Stimulated activated CD8-positive, alpha-beta memory T cell treated with anti-CD3 and anti-CD28 coated beads, Interleukin-15, amount 100 ng/mL, for 24 hours (primary cell): ENCODE results near the gene TTC9C.
"Not testable (repeated sequence)": the region's sequence is repeated elsewhere in the genome, so short reads cannot be mapped to it uniquely, and the experiment has no call there.

Experiments used
- DNase-seq: peaks from one replicate; pipeline ENCODE4 v3.0.0-alpha.2; 2020; ENCODE audit warnings: low read depth

TTC9C gene

GRCh38 chr11:62709247-62710000 lies 18.9 kb upstream of the TTC9C start:
- DNase-seq = peak; percentile 70

GRCh38 chr11:62710001-62710345 lies 18.3 kb upstream of the TTC9C start:
- DNase-seq = no peak

- no peak for DNase-seq
These were observed 15.9 kb upstream of the TTC9C start for GRCh38 chr11:62712276-62712812.

DNA sequence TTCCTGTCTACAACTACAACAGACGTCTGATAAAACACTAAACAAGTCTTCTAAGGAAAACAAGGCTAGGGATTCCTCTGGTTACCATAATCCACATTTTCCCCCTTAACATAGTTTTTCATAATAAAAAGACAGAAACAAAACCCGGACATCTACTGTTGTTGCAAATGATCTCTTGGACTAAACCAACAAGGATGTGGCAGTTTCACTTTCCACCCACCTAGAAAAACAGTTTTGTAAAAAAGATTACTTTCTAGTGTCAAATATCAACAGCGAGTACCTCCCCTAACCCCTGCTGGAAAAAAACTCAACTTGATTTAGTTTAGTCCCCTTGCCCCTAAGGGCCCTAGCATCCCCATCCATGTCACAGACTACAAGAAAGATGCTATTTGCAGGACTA lies 15.4 kb upstream of the TTC9C start:
- DNase-seq = no peak

GRCh38 chr11:62713343-62713742 lies 14.9 kb upstream of the TTC9C start:
- DNase-seq = no peak

DNA sequence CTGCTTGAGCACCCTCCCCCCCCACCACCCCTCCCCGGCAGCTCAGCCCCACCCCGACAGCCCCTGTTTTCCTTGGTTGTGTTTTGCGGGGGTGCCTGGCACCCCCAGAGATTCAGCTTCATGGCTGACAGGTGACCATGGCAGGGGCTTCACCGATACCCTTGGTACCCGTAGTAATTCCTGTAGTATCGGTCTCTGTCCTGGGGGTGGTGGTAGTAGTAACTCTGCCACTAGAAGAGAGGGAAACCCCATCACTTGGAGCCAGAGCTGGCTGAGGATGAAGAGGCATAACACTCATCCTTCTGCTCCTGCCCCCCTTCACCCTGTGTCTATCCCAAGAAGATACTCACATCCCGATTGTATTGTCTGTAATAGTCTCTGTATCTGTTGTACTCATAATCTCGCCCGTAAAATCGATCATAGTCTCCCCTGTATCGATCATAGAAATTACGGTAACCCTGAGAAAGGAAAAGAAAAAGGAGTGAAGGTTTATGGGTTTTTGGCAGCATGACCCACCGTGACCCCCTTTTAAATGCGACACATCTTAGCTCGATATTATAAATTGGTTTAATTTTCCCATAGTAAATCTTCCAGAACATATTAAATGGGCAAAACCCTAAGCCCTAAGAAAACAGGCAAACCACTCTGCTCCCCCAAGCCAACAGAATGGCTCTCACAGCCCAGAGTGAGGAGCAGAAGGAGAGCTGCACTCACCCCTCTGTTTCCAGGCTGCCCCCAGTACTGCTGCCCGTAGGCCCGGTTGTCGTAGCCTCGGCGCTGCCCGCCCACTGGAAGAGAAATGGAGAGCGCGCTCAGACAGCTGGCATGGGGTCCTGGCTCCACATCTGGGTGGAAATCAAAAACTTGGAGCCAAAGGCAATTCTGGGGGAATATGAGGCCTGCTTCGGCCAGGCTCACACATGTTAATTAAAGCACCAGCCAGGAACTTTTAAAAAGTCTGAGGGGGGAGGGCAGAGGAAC lies 12.8 kb upstream of the TTC9C start:
- DNase-seq = no peak

DNA sequence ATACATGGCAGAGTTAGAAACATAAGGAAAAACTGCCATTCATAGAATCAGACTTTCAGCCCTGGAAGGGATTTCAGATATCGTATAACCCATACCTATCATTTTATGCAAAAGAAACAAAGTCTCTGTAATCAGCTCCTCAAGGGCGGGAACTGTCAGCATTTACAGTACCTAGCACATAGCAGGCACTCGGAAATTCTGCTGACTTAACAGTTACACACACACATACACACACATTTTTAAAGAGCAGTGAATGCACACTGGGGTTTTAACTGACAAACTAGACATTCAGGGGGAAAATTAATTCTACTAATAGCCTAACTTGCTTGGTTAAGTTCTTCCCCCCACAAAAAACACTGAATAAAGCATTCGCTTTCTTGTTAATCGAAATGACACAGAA lies 12.1 kb upstream of the TTC9C start:
- DNase-seq = no peak

DNA sequence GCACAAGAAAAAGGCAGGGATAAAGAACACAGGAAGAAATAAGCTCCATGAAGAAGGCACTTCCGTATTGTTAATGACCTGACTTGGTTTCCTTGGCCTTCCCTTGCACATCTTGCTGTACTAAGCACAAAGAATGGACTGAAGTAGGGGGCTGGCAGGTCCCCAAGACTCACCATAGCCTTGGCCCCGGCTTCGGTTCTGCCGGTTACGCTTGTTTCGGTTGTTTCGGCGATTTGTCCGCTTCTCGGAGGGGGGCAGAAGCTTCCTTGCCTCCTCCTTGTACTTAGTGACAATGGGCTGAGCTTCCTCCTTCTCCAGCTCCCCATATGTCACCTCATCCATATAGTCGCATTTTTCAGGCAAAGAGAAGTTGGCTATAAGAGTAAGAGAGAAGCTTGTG lies 11.5 kb upstream of the TTC9C start:
- DNase-seq = no peak

GRCh38 chr11:62719302-62719978 lies 8.8 kb upstream of the TTC9C start:
- no peak for DNase-seq

- no peak for DNase-seq
These were observed 6.3 kb upstream of the TTC9C start for GRCh38 chr11:62721994-62722393.

- DNase-seq = no peak
These were observed 4.1 kb upstream of the TTC9C start for GRCh38 chr11:62724171-62724570.

GRCh38 chr11:62725646-62726045 lies 2.6 kb upstream of the TTC9C start:
- no peak for DNase-seq

DNA sequence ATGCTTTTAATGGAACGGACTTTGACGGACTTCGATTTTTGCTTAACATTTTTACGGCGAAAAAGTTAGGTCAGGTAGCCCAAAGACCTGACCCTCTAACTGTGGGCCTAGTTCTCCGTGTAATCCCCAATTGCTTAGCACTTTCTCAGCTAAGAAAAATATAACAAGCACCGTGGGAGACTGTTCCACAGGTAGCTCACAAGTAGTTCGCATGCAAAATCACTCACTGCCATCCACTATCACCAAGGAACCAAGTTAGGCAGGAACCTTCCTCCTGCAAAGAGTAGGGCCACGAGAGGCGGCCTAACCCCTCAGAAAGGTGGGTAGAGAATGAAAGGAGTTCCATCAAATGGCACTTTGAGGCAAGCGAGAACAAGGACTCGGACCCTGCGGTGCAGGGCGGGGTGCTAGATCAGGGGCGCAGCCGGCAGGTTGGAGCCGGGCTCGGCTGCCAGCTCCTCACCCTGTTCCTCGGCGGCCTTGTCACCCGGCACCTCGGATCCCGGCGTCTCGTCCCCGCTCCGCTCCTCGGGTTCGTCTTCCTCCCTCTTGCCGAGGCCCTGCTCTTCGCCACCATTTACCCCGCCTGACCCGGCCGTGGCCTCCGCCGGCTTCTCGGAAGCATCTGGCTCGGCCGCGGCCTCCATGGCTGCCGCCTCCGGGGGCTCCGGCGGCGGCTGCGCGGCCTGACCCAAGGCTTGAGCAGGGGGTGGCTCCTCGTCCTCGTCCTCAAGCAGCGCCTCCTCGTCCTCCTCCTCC lies 2.0 kb upstream of the TTC9C start:
- no peak for DNase-seq

GRCh38 chr11:62726915-62727164 lies 1.4 kb upstream of the TTC9C start:
- DNase-seq = no peak

- peak; percentile 94 for DNase-seq
These were observed 968 bp upstream of the TTC9C start, which contains the start of gene HNRNPUL2 for GRCh38 chr11:62727165-62727871. HNRNPUL2 (minus strand) TSS chr11:62727457; CDS start chr11:62727156, 301 bp downstream.

DNA sequence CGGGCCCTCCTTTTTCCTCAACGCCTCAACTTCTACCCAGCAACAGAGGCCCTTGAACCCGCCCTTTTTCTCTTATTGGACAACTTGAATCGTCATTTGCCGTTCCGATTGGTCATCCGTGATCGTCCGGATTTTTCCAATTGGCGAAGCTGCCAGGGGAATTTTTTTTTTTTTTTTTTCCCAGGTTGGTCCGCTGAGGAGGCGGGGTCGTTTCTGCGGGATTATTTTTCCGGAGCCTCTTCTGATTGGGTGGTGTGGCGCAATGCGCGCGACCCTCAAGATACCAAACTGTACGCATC lies 465 bp upstream of the TTC9C start:
- DNase-seq = peak; percentile 30

- not testable (repeated sequence) for DNase-seq
These were observed 1.8 kb downstream of the TTC9C start for GRCh38 chr11:62730076-62730475.

GRCh38 chr11:62732830-62733229 lies 4.5 kb downstream of the TTC9C start:
- DNase-seq = no peak

- no peak for DNase-seq
These were observed 8.9 kb downstream of the TTC9C start for GRCh38 chr11:62737196-62737595.

- DNase-seq = no peak
These were observed 19.3 kb downstream of the TTC9C start for GRCh38 chr11:62747475-62748160.

DNA sequence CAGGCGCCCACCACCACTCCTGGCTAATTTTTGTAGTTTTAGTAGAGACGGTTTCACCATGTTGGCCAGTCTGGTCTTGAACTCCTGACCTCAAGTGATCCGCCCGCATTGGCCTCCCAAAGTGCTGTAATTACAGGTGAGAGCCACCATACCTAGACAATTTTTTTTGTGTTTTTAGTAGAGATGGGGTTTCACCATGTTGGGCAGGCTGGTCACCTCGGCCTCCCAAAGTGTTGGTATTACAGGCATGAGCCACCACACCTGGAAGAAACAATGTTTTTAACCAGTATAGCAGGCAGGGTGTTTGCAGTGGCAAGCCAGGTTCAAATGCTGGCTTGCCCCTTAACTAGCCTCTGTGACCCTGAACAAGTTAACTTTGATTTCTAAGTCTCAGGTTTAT lies 21.6 kb downstream of the TTC9C start:
- DNase-seq = not testable (repeated sequence)
